Thyroid gland (tissue), 4 donors: ENCODE measurements around the gene AP2M1.

ENCODE experiments used
- CTCF ChIP-seq, 6 experiments: fragments of 200-600 bp in 3 of 6; fragments of 450-650 bp in 3 of 6; sonication (generic) in 3 of 6; IDR thresholded peaks; one replicate each; pipeline ENCODE4 v1.5.1; 2016 to 2019; ENCODE audit warnings: antibody characterized with exemption in 6 of 6, mild to moderate bottlenecking in 2 of 6, inconsistent platforms in 1 of 6, moderate library complexity in 1 of 6
- POLR2A ChIP-seq, 2 donors: fragments of 450-650 bp; IDR thresholded peaks; one replicate each; pipeline ENCODE4 v1.6.1; 2017; ENCODE audit warnings: antibody characterized with exemption in 2 of 2, mild to moderate bottlenecking in 2 of 2, moderate library complexity in 1 of 2

- TF ChIP-seq CTCF (IDR thresholded peaks at IDR 0.05) (no peak), POLR2A (IDR thresholded peaks at IDR 0.05) (no peak)
Measured at GRCh38 chr3:184181596-184181995, 6.9 kb downstream of the AP2M1 start.
